Measurements from ENCODE around the gene TM4SF20.
"Not testable (repeated sequence)": the region's sequence is repeated elsewhere in the genome, so short reads cannot be mapped to it uniquely, and the experiment has no call there.

TM4SF20 gene

GRCh38 chr2:227366769-227367426 is 12.2 kb downstream of the TM4SF20 start:
- DNase-seq: no peak

- DNase-seq: no peak
Observed at GRCh38 chr2:227365833-227366232, 13.3 kb downstream of the TM4SF20 start.

- DNase-seq: not testable (repeated sequence)
Observed at GRCh38 chr2:227364585-227365263, 14.4 kb downstream of the TM4SF20 start.

GRCh38 chr2:227363756-227364155 is 15.3 kb downstream of the TM4SF20 start:
- no peak for DNase-seq

GRCh38 chr2:227360351-227360750 is 18.8 kb downstream of the TM4SF20 start:
- DNase-seq: no peak

- DNase-seq: no peak
Observed at GRCh38 chr2:227351639-227352038, 27.5 kb downstream of the TM4SF20 start.

GRCh38 chr2:227349989-227350612 is 29.0 kb downstream of the TM4SF20 start:
- no peak for DNase-seq

GRCh38 chr2:227348324-227348723 is 30.8 kb downstream of the TM4SF20 start:
- DNase-seq: no peak

- no peak for DNase-seq
Observed at GRCh38 chr2:227347117-227347516, 32.0 kb downstream of the TM4SF20 start.

- DNase-seq: no peak
Observed at GRCh38 chr2:227344231-227344630, 34.9 kb downstream of the TM4SF20 start.

GRCh38 chr2:227341553-227341952 is 37.6 kb downstream of the TM4SF20 start:
- DNase-seq: no peak

- no peak for DNase-seq
Observed at GRCh38 chr2:227340106-227340505, 39.0 kb downstream of the TM4SF20 start.

- DNase-seq: no peak
Observed at GRCh38 chr2:227339098-227339599, 40.0 kb downstream of the TM4SF20 start.

GRCh38 chr2:227337442-227337841 is 41.7 kb downstream of the TM4SF20 start:
- no peak for DNase-seq

GRCh38 chr2:227335713-227336112 is 43.4 kb downstream of the TM4SF20 start:
- DNase-seq: no peak

- no peak for DNase-seq
Observed at GRCh38 chr2:227326783-227327182, 52.3 kb downstream of the TM4SF20 start.

GRCh38 chr2:227325839-227326195 is 53.3 kb downstream of the TM4SF20 start:
- no peak for DNase-seq

GRCh38 chr2:227324995-227325838 is 53.9 kb downstream of the TM4SF20 start, which contains the start of gene MFF:
TSS of gene MFF (plus strand) at chr2:227325251. CDS start at chr2:227330666, 5,415 bp downstream.
- peak; percentile 93 for DNase-seq

GRCh38 chr2:227324642-227324994 is 54.5 kb downstream of the TM4SF20 start:
- DNase-seq: no peak

GRCh38 chr2:227323818-227324217 is 55.3 kb downstream of the TM4SF20 start:
- DNase-seq: no peak

- no peak for DNase-seq
Observed at GRCh38 chr2:227322530-227323205, 56.4 kb downstream of the TM4SF20 start.

GRCh38 chr2:227320305-227321094 is 58.6 kb downstream of the TM4SF20 start:
- no peak for DNase-seq
